GM10266 (cell line): ENCODE data around the gene EPHA2.

Experiments used
- DNase-seq: peaks from one replicate; pipeline ENCODE4 v3.0.0; 2012; ENCODE audit errors: extremely low spot score
- CTCF ChIP-seq: IDR thresholded peaks from 2 replicates; pipeline ENCODE4 v1.5.1; 2012; ENCODE audit warnings: mild to moderate bottlenecking, low read depth; ENCODE audit not compliant: control insufficient read depth, insufficient read depth; ENCODE audit errors: missing control alignments

The EPHA2 gene

GRCh38 chr1:16158993-16159831 is 3.3 kb upstream of the EPHA2 start:
- DNase-seq = no peak
- no peak for TF ChIP-seq CTCF

GRCh38 chr1:16158025-16158424 is 2.2 kb upstream of the EPHA2 start:
- no peak for DNase-seq

GRCh38 chr1:16156848-16157495 is 1.1 kb upstream of the EPHA2 start:
- DNase-seq = no peak

More at GRCh38 chr1:16158025-16158424, 2.2 kb upstream of the EPHA2 start:
- no peak for TF ChIP-seq CTCF

GRCh38 chr1:16153999-16154673 is 1.7 kb downstream of the EPHA2 start:
- no peak for DNase-seq

More at GRCh38 chr1:16156848-16157495, 1.1 kb upstream of the EPHA2 start:
- TF ChIP-seq CTCF = no peak

GRCh38 chr1:16153096-16153998 is 2.5 kb downstream of the EPHA2 start:
- DNase-seq = no peak
- TF ChIP-seq CTCF = no peak

More at GRCh38 chr1:16153999-16154673, 1.7 kb downstream of the EPHA2 start:
- TF ChIP-seq CTCF = no peak

- TF ChIP-seq CTCF = no peak
Measured at GRCh38 chr1:16152481-16153087, 3.3 kb downstream of the EPHA2 start.

More at GRCh38 chr1:16152481-16153087, 3.3 kb downstream of the EPHA2 start:
- no peak for DNase-seq
